Tibial nerve (tissue), 4 donors: ENCODE measurements around the gene MRI1. TPM values are rescaled to one million over a fixed set of nuclear protein-coding genes. Genes with fewer than 3 reads are reported as not detected.

ENCODE experiments used
- DNase-seq, 2 donors: peaks; one replicate each; pipeline ENCODE4 v3.0.0-alpha.2; 2019; ENCODE audit warnings: low spot score in 2 of 2
- H3K27ac ChIP-seq, 4 donors: fragments of 200-600 bp; sonication (generic) in 3 of 4; one replicate each; pipeline ENCODE4 v1.5.1; 2017 to 2019; ENCODE audit warnings: mild to moderate bottlenecking in 1 of 4
- H3K27me3 ChIP-seq, 2 donors: fragments of 200-600 bp; sonication (generic) in 1 of 2; one replicate each; pipeline versions ENCODE4 v1.5.1 to v1.6.0; 2017 to 2019
- H3K36me3 ChIP-seq, 3 donors: fragments of 200-600 bp; sonication (generic); one replicate each; pipeline ENCODE4 v1.5.1; 2018 to 2019
- H3K4me1 ChIP-seq, 4 donors: fragments of 200-600 bp; sonication (generic) in 3 of 4; one replicate each; pipeline ENCODE4 v1.5.1; 2017 to 2019
- H3K4me3 ChIP-seq, 4 donors: fragments of 200-600 bp; sonication (generic) in 3 of 4; one replicate each; pipeline ENCODE4 v1.5.1; 2017 to 2019; ENCODE audit warnings: mild to moderate bottlenecking in 1 of 4, moderate library complexity in 1 of 4
- H3K9me3 ChIP-seq, 4 donors: fragments of 200-600 bp; sonication (generic) in 3 of 4; one replicate each; pipeline ENCODE4 v1.5.1; 2017 to 2019
- EP300 ChIP-seq, 2 donors: sonication (generic); formaldehyde crosslinking; IDR thresholded peaks; one replicate each; pipeline ENCODE4 v1.6.1; 2017; ENCODE audit warnings: antibody characterized with exemption in 2 of 2, mild to moderate bottlenecking in 1 of 2
- POLR2A ChIP-seq, 2 donors: fragments of 450-650 bp; IDR thresholded peaks; one replicate each; pipeline ENCODE4 v1.6.1; 2017; ENCODE audit warnings: antibody characterized with exemption in 2 of 2, mild to moderate bottlenecking in 2 of 2, moderate library complexity in 2 of 2
- WGBS, 2 donors: methylation state at CpG; one replicate each; pipeline ENCODE4 v1.1.5; 2018; 5-methylcytosine and 5-hydroxymethylcytosine counted together
- total RNA-seq, 4 donors: library from RNA; depleted of rRNA; stranded (reverse); fragments of >200 nt; gene quantifications; one replicate each; pipeline ENCODE4 v1.1.0, GENCODE V29; 2016
- TF ChIP-seq, protein P1 (sequence below), 5 experiments: fragments of 200-600 bp in 3 of 5; fragments of 450-650 bp in 2 of 5; sonication (generic) in 3 of 5; IDR thresholded peaks; one replicate each; pipeline ENCODE4 v1.5.1; 2016 to 2019; ENCODE audit warnings: antibody characterized with exemption in 5 of 5, mild to moderate bottlenecking in 3 of 5, moderate library complexity in 2 of 5

MRI1 gene
- total RNA-seq, 4 donors from 2014 or later: 52.4 to 167 (median 94.4) TPM

GRCh38 chr19:13726323-13726722 is 38.0 kb upstream of the MRI1 start:
- DNase-seq: no peak
- 95 to 99% methylated on average over 5 of the region's 5 CpGs for WGBS, 2 donors

GRCh38 chr19:13727798-13728197 is 36.5 kb upstream of the MRI1 start:
- TF ChIP-seq, protein P1, sequence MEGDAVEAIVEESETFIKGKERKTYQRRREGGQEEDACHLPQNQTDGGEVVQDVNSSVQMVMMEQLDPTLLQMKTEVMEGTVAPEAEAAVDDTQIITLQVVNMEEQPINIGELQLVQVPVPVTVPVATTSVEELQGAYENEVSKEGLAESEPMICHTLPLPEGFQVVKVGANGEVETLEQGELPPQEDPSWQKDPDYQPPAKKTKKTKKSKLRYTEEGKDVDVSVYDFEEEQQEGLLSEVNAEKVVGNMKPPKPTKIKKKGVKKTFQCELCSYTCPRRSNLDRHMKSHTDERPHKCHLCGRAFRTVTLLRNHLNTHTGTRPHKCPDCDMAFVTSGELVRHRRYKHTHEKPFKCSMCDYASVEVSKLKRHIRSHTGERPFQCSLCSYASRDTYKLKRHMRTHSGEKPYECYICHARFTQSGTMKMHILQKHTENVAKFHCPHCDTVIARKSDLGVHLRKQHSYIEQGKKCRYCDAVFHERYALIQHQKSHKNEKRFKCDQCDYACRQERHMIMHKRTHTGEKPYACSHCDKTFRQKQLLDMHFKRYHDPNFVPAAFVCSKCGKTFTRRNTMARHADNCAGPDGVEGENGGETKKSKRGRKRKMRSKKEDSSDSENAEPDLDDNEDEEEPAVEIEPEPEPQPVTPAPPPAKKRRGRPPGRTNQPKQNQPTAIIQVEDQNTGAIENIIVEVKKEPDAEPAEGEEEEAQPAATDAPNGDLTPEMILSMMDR (IDR thresholded peaks at IDR 0.05): no peak
- TF ChIP-seq POLR2A (IDR thresholded peaks at IDR 0.05): no peak
- no peak for TF ChIP-seq EP300 (IDR thresholded peaks at IDR 0.05)
- H3K4me3 ChIP-seq: no peak overlapping the region
- no peaks in the 10 kb centered on the region for H3K27me3 ChIP-seq
- DNase-seq: peak in 1 of 2 donors; percentile 53
- H3K9me3 ChIP-seq: no peaks in the 10 kb centered on the region
- peaks cover 0 to 34% (median 13%) of the 10 kb centered on the region in 4 donors for H3K4me1 ChIP-seq
- no peaks in the 10 kb centered on the region for H3K36me3 ChIP-seq
- WGBS, 2 donors: 72 to 74% methylated on average over 8 of the region's 8 CpGs
- no peak overlapping the region for H3K27ac ChIP-seq

More at GRCh38 chr19:13726323-13726722, 38.0 kb upstream of the MRI1 start:
- Histone ChIP-seq H3K36me3 (no peaks in the 10 kb centered on the region), H3K27ac (no peak overlapping the region), H3K27me3 (no peaks in the 10 kb centered on the region), H3K9me3 (no peaks in the 10 kb centered on the region), H3K4me1 (peaks cover 0 to 27% (median 8%) of the 10 kb centered on the region in 4 donors), H3K4me3 (no peak overlapping the region)
- TF ChIP-seq, protein P1 (IDR thresholded peaks at IDR 0.05): no peak

DNA sequence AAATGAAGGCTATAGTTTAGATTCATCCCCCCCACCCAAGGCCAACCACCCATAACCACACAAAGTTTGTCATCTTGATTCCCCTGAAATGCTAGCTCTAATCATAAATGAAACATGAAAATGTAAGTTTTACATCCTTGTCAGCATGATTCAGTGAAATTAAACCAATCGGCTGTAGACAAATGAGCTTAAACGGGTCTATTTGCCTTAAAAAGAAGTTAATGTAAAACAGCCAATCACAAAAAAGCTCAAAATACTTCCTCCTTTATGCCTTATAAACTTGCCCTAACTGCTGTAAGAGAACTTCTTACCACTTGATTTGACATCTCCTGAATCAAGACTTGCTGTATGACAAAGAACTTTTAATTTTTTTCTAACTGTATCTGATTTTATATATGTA is 34.5 kb upstream of the MRI1 start:
- Histone ChIP-seq H3K4me3 (no peak overlapping the region), H3K27me3 (no peaks in the 10 kb centered on the region), H3K27ac (peak overlapping the region in 3 of 4 donors; percentile 15 to 98 (median 98)), H3K9me3 (no peaks in the 10 kb centered on the region), H3K36me3 (peaks cover 0 to 6% (median 0%) of the 10 kb centered on the region in 3 donors), H3K4me1 (peaks cover 0 to 34% (median 13%) of the 10 kb centered on the region in 4 donors)
- no peak for DNase-seq
- TF ChIP-seq EP300 (IDR thresholded peaks at IDR 0.05): no peak
- TF ChIP-seq POLR2A (IDR thresholded peaks at IDR 0.05): no peak
- TF ChIP-seq, protein P1 (IDR thresholded peaks at IDR 0.05): no peak
- 34 to 39% methylated on average over 2 of the region's 2 CpGs for WGBS, 2 donors

GRCh38 chr19:13731147-13731964 is 33.0 kb upstream of the MRI1 start:
- Histone ChIP-seq H3K4me1 (peaks cover 0 to 34% (median 13%) of the 10 kb centered on the region in 4 donors), H3K4me3 (peak overlapping the region; percentile 27 to 70 (median 58)), H3K27ac (peak overlapping the region; percentile 64 to 98 (median 91)), H3K27me3 (no peaks in the 10 kb centered on the region), H3K9me3 (no peaks in the 10 kb centered on the region), H3K36me3 (peaks cover 0 to 6% (median 0%) of the 10 kb centered on the region in 3 donors)
- 0% methylated on average over 25 to 39 of the region's 39 CpGs for WGBS, 2 donors
- peak; percentile 91 to 93 for DNase-seq
- peak; percentile 22 to 51 for TF ChIP-seq POLR2A (IDR thresholded peaks at IDR 0.05)
- TF ChIP-seq, protein P1 (IDR thresholded peaks at IDR 0.05): no peak
- TF ChIP-seq EP300 (IDR thresholded peaks at IDR 0.05): peak; percentile 88 to 92

DNA sequence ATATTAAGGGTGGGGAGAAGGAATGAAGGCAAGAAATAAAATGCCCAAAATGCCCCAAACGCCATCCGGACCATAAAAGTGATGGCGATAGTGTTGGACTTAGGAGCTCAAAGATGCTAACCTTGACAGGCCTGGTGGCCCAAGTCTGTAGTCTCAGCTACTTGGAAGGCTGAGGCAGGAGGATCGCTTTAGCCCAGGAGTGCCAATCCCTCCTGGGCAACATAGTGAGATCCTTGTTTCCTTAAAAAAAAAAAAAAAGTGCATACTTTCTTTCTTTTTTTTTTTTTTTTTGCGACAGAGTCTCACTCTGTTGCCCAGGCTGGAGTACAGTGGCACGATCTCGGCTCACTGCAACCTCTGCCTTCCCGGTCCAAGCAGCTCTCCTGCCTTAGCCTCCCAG is 32.0 kb upstream of the MRI1 start:
- peaks cover 0 to 6% (median 0%) of the 10 kb centered on the region in 3 donors for H3K36me3 ChIP-seq
- no peak for DNase-seq
- H3K27me3 ChIP-seq: no peaks in the 10 kb centered on the region
- H3K9me3 ChIP-seq: no peaks in the 10 kb centered on the region
- H3K27ac ChIP-seq: peak overlapping the region in 2 of 4 donors; percentile 98
- H3K4me3 ChIP-seq: peak overlapping the region in 2 of 4 donors; percentile 56 to 61
- WGBS, 2 donors: 85 to 86% methylated on average over 8 of the region's 8 CpGs
- TF ChIP-seq POLR2A (IDR thresholded peaks at IDR 0.05) (no peak), EP300 (IDR thresholded peaks at IDR 0.05) (no peak)
- TF ChIP-seq, protein P1 (IDR thresholded peaks at IDR 0.05): no peak
- peaks cover 0 to 34% (median 13%) of the 10 kb centered on the region in 4 donors for H3K4me1 ChIP-seq
